ENCODE measurements around the gene PSMA7.
A peak's percentile ranks its signal among the peaks of the same experiment; 100 is the strongest.

Gene PSMA7

GRCh38 chr20:62172666-62173065 is 29.5 kb upstream of the PSMA7 start:
- no peak for DNase-seq (ENCODE audit: low read depth in 2 of 3, low spot score in 1 of 3)

DNA sequence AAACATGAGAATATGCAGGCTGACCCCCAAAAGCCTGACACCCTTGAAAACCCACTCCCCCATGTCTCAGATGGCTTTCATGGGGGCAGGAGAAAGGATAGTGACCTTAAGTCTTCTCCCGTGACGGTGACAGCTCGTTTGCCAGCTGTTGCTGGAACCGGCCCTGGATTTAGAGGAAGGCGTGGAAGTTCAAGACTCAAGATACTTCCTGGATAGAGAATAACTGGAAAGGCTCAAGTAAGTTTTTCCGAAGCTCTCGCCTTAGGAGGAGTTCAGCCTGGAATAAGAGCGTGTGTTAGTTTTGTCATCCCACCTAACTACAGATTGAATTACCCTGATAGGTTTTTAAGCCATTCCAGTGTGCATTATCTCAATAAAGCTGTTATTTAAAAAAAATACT is 28.1 kb upstream of the PSMA7 start:
- DNase-seq (ENCODE audit: low read depth in 2 of 3, low spot score in 1 of 3) = no peak

- DNase-seq (ENCODE audit: low read depth in 2 of 3, low spot score in 1 of 3) = no peak
These were observed 27.3 kb upstream of the PSMA7 start for GRCh38 chr20:62170536-62170935.

DNA sequence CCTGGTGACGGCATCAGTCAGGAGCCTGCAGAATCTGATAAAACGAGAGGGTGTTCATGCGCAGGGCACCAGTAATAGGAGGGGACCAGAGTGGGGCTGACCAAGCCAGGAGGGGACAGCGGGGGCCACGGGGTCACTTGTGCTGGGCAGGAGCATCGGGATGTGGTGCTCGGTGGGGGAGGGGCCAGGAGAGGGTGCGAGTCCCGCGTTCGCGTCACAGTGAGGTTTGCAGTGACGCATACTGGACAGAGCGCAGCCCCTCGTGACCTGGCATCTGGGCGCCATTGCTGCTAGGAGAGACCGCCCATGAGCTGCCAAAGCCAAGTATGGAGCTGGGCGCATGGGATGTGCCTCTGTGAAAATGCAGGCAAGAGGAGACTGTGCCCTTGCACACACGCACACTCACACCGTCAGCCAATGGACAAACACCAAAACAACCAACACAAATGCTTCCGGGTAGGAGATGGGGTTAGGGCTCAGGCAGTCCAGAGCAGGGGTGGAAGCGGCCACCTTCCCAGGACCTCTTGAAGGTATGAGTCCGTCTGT is 25.8 kb upstream of the PSMA7 start:
- no peak for DNase-seq (ENCODE audit: low read depth in 2 of 3, low spot score in 1 of 3)

GRCh38 chr20:62168061-62168460 is 24.9 kb upstream of the PSMA7 start:
- no peak for DNase-seq (ENCODE audit: low read depth in 2 of 3, low spot score in 1 of 3)

DNA sequence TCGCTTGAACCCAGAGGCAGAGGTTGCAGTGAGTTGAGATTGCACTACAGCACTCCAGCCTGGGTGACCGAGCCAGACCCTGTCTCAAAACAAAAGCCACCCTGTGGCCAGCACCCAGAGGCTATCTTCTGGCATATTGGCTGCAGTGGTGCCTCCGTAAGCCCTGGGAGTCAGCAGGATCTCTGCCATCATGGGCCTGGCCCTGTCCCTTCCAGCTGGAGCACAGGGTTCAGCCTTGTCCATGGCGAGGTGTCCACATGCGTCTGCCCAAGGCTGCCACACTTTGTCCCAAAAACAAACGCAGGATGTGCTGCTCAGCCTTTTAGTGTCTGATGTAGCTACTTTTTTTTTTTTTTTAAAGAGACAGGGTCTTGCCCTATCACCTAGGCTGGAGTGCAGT is 24.3 kb upstream of the PSMA7 start:
- DNase-seq (ENCODE audit: low read depth in 2 of 3, low spot score in 1 of 3) = no peak

- no peak for DNase-seq (ENCODE audit: low read depth in 2 of 3, low spot score in 1 of 3)
These were observed 22.7 kb upstream of the PSMA7 start for GRCh38 chr20:62165762-62166399.

- no peak for DNase-seq (ENCODE audit: low read depth in 2 of 3, low spot score in 1 of 3)
These were observed 21.9 kb upstream of the PSMA7 start for GRCh38 chr20:62164879-62165761.

- no peak for DNase-seq (ENCODE audit: low read depth in 2 of 3, low spot score in 1 of 3)
These were observed 21.0 kb upstream of the PSMA7 start for GRCh38 chr20:62163986-62164762.

- no peak for DNase-seq (ENCODE audit: low read depth in 2 of 3, low spot score in 1 of 3)
These were observed 20.3 kb upstream of the PSMA7 start for GRCh38 chr20:62163485-62163865.

DNA sequence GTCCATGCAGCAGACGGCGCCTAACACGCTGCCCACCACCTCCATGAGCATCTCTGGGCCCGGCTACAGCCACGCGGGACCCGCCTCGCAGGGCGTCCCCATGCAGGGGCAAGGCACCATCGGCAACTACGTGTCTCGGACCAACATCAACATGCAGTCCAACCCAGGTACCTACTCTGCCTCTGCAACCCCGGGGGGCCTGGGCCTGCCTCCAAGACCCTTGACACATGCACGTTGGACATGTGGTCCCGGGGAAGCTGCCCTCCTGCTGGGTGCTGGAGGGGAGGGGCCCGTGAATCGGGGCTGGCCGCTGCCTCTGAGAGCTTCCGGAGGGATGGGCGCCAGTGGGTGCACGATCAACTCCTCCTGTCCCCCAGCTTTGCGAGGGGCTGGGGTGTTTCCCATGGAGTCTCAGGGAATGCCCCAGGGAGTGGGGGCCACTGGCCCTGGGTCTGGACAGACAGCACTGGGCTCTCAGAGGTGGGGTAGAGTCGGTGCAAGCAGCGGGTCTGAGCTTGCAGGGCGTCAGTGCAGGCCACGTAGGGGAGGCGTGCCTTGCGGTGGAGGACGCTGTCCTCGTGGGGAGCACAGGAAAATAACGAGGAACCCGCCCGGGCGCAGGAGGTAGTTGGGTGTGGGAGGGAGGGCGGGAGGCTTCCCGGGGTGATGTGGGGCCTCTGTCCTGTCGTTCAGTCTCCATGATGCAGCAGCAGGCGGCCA is 19.7 kb upstream of the PSMA7 start:
- DNase-seq (ENCODE audit: low read depth in 2 of 3, low spot score in 1 of 3) = no peak

DNA sequence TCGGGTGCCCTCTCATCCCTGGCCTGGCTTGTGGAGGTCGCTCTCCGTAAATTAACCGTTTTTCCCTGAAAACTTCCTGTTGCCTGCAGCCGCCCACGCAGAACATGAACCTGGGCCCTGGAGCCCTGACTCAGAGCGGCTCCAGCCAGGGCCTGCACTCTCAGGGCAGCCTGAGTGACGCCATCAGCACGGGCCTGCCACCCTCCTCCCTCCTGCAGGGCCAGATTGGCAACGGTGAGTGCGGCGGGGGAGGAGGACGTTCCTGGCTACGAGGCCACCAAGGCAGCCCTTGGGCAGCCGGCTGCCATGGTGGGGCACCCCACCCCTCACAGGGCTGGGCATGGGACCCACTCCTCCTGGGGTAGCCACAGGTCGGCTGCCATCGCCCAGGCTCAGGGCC is 18.2 kb upstream of the PSMA7 start:
- DNase-seq (ENCODE audit: low read depth in 2 of 3, low spot score in 1 of 3) = no peak

DNA sequence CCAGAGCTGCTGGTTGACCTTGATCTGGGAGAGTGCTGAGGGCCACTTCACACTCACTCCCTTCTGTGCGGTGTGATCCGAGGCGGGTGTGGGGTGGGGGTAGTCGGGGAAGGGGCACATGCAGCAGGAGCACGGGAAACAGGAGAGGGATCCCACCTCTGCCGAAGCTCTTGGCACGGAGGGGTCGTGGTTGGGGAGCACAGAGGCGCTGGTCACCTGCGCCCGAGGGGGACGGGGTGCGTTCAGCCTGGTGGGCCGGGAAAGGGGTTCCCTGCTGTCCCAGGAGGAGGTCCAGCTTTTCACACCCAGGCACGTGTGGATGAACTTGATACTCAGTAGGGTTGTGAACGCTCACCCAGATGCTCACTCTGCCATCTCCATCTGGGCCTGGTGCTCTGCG is 17.7 kb upstream of the PSMA7 start:
- no peak for DNase-seq (ENCODE audit: low read depth in 2 of 3, low spot score in 1 of 3)

- DNase-seq (ENCODE audit: low read depth in 2 of 3, low spot score in 1 of 3) = no peak
These were observed 17.1 kb upstream of the PSMA7 start for GRCh38 chr20:62160253-62160652.

DNA sequence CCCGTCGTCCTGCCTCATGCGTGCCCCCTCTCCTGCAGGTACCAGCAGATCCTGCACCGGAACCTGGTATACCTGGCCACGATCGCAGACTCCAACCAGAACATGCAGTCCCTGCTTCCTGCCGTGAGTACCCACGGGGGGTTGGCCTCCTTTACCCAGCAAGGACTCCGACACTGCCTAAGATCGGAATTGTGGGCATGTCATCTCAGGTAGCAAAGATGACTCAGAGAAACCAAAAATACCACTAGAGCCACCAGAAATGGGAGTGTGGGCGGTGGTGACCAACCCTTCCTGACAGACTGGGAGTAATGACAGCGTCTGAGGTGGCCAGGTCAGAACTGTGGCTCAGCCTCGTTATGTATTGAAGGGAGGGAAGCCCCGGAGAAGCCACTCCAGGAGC is 16.6 kb upstream of the PSMA7 start:
- DNase-seq (ENCODE audit: low read depth in 2 of 3, low spot score in 1 of 3) = peak; percentile 67 to 74 (median 68)

GRCh38 chr20:62159052-62159451 is 15.9 kb upstream of the PSMA7 start:
- no peak for DNase-seq (ENCODE audit: low read depth in 2 of 3, low spot score in 1 of 3)

DNA sequence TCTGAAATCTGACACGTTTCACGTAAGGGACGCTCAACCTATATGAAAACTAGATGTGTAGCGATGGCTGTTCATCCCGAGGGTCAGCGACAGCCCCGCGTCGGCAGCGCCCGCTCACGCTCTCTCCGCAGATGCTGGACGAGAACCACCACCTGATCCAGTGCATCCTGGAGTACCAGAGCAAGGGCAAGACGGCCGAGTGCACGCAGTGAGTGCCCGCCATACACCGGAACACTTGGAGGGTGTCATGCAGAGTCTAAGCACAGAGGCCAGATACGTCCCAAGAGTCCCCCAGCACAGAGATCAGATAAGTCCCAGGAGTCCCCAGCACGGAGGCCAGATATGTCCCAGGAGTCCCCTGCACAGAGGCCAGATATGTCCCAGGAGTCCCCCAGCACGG is 15.3 kb upstream of the PSMA7 start:
- no peak for DNase-seq (ENCODE audit: low read depth in 2 of 3, low spot score in 1 of 3)

DNA sequence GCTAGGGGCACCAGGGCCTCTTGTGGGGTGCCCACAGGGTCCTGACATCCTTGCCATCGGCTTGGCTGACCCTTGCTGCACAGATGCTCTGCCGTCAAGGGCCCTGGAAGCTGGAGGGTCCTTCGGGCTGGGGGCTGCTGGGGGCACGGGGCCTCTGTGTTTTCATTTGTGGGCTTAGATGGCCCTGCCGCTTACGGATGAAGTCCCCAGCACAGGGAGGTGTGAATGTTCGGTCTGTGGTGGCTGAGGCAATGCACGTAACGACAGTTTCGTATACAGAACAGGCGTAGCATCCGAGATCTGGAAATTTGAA is 14.8 kb upstream of the PSMA7 start:
- no peak for DNase-seq (ENCODE audit: low read depth in 2 of 3, low spot score in 1 of 3)

GRCh38 chr20:62157387-62158087 is 14.3 kb upstream of the PSMA7 start:
- no peak for DNase-seq (ENCODE audit: low read depth in 2 of 3, low spot score in 1 of 3)

GRCh38 chr20:62156592-62157386 is 13.6 kb upstream of the PSMA7 start:
- DNase-seq (ENCODE audit: low read depth in 2 of 3, low spot score in 1 of 3) = peak; percentile 54 to 68 (median 62)

Data from stimulated activated CD4-positive, alpha-beta T cell treated with anti-CD3 and anti-CD28 coated beads, Interleukin-12 subunit alpha, Interleukin-12 subunit beta, amount 100 ng/mL, for 48 hours (primary cell).